ENCODE data around the gene ABLIM2.

The ABLIM2 gene

GRCh38 chr4:8099981-8100464 lies 58.6 kb downstream of the ABLIM2 start:
- no peak for DNase-seq

- DNase-seq, result no peak
Measured at GRCh38 chr4:8098506-8098905, 60.1 kb downstream of the ABLIM2 start.

GRCh38 chr4:8097721-8098345 lies 60.8 kb downstream of the ABLIM2 start:
- DNase-seq, result no peak

- DNase-seq, result no peak
Measured at GRCh38 chr4:8097141-8097541, 61.5 kb downstream of the ABLIM2 start.

- DNase-seq, result no peak
Measured at GRCh38 chr4:8096690-8097061, 61.9 kb downstream of the ABLIM2 start.

- no peak for DNase-seq
Measured at GRCh38 chr4:8095956-8096689, 62.5 kb downstream of the ABLIM2 start.

- DNase-seq, result no peak
Measured at GRCh38 chr4:8093587-8094274, 64.9 kb downstream of the ABLIM2 start.

GRCh38 chr4:8092282-8092681 lies 66.3 kb downstream of the ABLIM2 start:
- DNase-seq, result no peak

- DNase-seq, result no peak
Measured at GRCh38 chr4:8090744-8091301, 67.8 kb downstream of the ABLIM2 start.

- no peak for DNase-seq
Measured at GRCh38 chr4:8090312-8090711, 68.3 kb downstream of the ABLIM2 start.

- DNase-seq, result no peak
Measured at GRCh38 chr4:8089862-8090261, 68.8 kb downstream of the ABLIM2 start.

- no peak for DNase-seq
Measured at GRCh38 chr4:8088966-8089491, 69.6 kb downstream of the ABLIM2 start.

- no peak for DNase-seq
Measured at GRCh38 chr4:8087921-8088495, 70.6 kb downstream of the ABLIM2 start.

- no peak for DNase-seq
Measured at GRCh38 chr4:8086783-8087445, 71.7 kb downstream of the ABLIM2 start.

GRCh38 chr4:8085491-8086117 lies 73.0 kb downstream of the ABLIM2 start:
- no peak for DNase-seq

GRCh38 chr4:8084712-8085490 lies 73.7 kb downstream of the ABLIM2 start:
- no peak for DNase-seq

- DNase-seq, result no peak
Measured at GRCh38 chr4:8084031-8084660, 74.5 kb downstream of the ABLIM2 start.

- DNase-seq, result no peak
Measured at GRCh38 chr4:8083086-8083825, 75.4 kb downstream of the ABLIM2 start.

- DNase-seq, result no peak
Measured at GRCh38 chr4:8082517-8083055, 76.0 kb downstream of the ABLIM2 start.

All from CD4-positive, alpha-beta T cell treated with Interleukin-12 subunit alpha and Interleukin-12 subunit beta, for 1 hour (primary cell).